ENCODE data around the gene SIN3B. TPM values are rescaled to one million over a fixed set of nuclear protein-coding genes. Genes with fewer than 3 reads are reported as not detected.

The SIN3B gene
- polyA plus RNA-seq, 1 of the 3 experiments (the other 2 are of a cell fraction), result 29.7 TPM

DNA sequence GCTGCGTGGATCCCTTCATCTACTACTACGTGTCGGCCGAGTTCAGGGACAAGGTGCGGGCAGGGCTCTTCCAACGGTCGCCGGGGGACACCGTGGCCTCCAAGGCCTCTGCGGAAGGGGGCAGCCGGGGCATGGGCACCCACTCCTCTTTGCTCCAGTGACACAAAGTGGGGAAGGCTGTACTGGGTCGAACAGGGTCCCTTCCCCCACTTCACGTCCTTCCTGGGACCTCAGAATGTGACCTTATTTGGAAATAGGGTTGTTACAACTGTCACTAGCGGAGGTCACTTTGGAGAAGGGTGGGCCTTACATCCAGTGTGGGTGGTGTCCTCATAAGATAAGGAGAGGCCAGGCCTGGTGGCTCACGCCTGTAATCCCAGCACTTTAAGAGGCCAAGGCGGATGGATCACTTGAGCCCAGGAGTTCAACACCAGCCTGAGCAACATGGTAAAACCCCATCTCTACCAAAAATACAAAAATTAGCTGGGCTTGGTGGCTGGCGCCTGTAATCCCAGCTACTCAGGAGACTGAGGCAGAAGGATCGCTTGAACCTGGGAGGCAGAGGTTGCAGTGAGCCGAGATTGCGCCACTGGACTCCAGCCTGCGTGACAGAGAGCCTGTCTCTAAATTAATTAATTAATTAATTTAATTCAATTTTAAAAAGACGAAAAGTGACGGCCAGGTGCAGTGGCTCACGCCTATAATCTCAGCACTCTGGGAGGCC lies 61.4 kb downstream of the SIN3B start (continued):
- TF ChIP-seq REST (IDR thresholded peaks at IDR 0.05; ENCODE audit: low read depth, low read length) (no peak), CHD2 (IDR thresholded peaks at IDR 0.05; ENCODE audit: low read length, partially characterized antibody) (no peak), SIN3A (IDR thresholded peaks at IDR 0.05; ENCODE audit: borderline replicate concordance, low read depth, low read length) (no peak), GABPA (IDR thresholded peaks at IDR 0.05; ENCODE audit: low read depth) (no peak), FOXJ3 (CRISPR knock-in tag; IDR thresholded peaks at IDR 0.05) (no peak)

DNA sequence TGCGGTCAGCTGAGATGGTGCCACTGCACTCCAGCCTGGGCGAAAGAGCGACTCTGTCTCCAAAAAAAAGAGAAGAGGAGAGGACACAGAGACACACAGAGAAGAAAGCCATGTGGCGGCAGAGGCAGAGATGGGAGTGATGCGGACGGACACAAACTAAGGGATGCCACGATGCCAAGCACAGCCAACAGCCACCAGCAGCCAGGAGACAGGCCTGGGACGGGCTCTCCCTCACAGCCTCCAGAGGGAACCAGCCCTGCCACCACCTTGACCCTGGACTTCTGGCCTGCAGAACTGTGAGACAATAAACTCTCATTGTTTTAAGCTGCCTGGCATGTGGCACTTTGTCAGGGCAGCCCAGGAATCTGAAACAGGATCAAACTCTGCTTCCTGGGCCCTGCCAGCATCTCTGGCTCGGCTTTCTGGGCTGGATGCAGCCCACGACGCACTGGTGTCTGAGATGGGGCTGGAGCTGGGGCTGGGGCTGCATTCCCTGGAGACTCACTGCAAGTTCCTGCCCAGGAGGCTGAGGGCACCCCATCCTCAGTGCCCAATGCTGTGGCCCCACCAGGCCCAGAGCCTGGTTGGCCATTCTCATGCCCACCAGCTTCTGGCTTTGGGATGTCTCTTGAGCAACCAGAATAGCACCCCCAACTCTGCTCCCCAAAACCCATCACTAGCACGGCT lies 62.6 kb downstream of the SIN3B start:
- H3K27ac ChIP-seq (ENCODE audit: low read depth in 2 of 2, low read length in 1 of 2), result no peak overlapping the region
- no peaks in the 10 kb centered on the region for H3K36me3 ChIP-seq (replicated peaks in 1 of 2; ENCODE audit: control insufficient read depth in 1 of 2, insufficient read depth in 2 of 2, low read length in 1 of 2)

More for the DNA sequence above, 62.6 kb downstream of the SIN3B start:
- 83% methylated on average over 9 of the region's 12 CpGs for WGBS (ENCODE audit: low lambda C conversion rate)
- Histone ChIP-seq H3F3A (replicated peaks; ENCODE audit: insufficient read depth) (no peaks in the 10 kb centered on the region), H3K4me2 (no peak overlapping the region), H3K9ac (no peak overlapping the region), H3K9me3 (no peaks in the 10 kb centered on the region), H2AFZ (ENCODE audit: low read depth) (no peak overlapping the region), H4K20me1 (ENCODE audit: insufficient read depth) (no peaks in the 10 kb centered on the region), H3K79me2 (ENCODE audit: insufficient read depth) (no peaks in the 10 kb centered on the region), H3K4me3 (ENCODE audit: low read depth in 2 of 2, low read length in 1 of 2) (no peak overlapping the region), H3K9me2 (no peaks in the 10 kb centered on the region), H3K4me1 (ENCODE audit: control insufficient read depth in 1 of 2, insufficient read depth in 2 of 2, low read depth in 1 of 2, low read length in 1 of 2) (peaks cover 0 to 21% of the 10 kb centered on the region in 2 experiments; a peak in 1 of 4 replicates), H3K27me3 (ENCODE audit: insufficient read depth) (no peaks in the 10 kb centered on the region)
- TF ChIP-seq NRF1 (IDR thresholded peaks at IDR 0.05; ENCODE audit: low read depth, low read length), result no peak
- no peak for TF ChIP-seq TCF12 (IDR thresholded peaks at IDR 0.05)
- no peak for TF ChIP-seq ZBTB33 (IDR thresholded peaks at IDR 0.05; ENCODE audit: borderline replicate concordance, low read depth)
- no peak for TF ChIP-seq RXRA (IDR thresholded peaks at IDR 0.05; ENCODE audit: borderline replicate concordance, low read depth)
- no peak for TF ChIP-seq RFX5 (IDR thresholded peaks at IDR 0.05; ENCODE audit: low read length)
- no peak for TF ChIP-seq EZH2phosphoT487 (IDR thresholded peaks at IDR 0.05; ENCODE audit: borderline replicate concordance, low read depth)
- TF ChIP-seq MEF2A (IDR thresholded peaks at IDR 0.05; ENCODE audit: borderline replicate concordance, low read depth), result no peak
- no peak for TF ChIP-seq REST (IDR thresholded peaks at IDR 0.05; ENCODE audit: low read depth, low read length)
- no peak for TF ChIP-seq SIN3A (IDR thresholded peaks at IDR 0.05; ENCODE audit: borderline replicate concordance, low read depth, low read length)
- no peak for TF ChIP-seq CTCF (IDR thresholded peaks at IDR 0.05)
- TF ChIP-seq FOXM1 (IDR thresholded peaks at IDR 0.05; ENCODE audit: low read depth), result no peak
- TF ChIP-seq CHD2 (IDR thresholded peaks at IDR 0.05; ENCODE audit: low read length, partially characterized antibody), result no peak
- no peak for TF ChIP-seq GABPA (IDR thresholded peaks at IDR 0.05; ENCODE audit: low read depth)
- TF ChIP-seq FOSL2 (IDR thresholded peaks at IDR 0.05; ENCODE audit: borderline replicate concordance, low read depth), result no peak
- TF ChIP-seq MXI1 (IDR thresholded peaks at IDR 0.05; ENCODE audit: low read depth, low read length), result no peak
- ChIA-PET POLR2A (no interaction called here), CTCF (no interaction called here)
- DNase-seq, result no peak

All from SK-N-SH (cell line).